IPS-NIHi7 (cell line): ENCODE data around the gene CCDC170.

Source experiments
- DNase-seq: peaks from one replicate; pipeline ENCODE4 v3.0.0; 2012; ENCODE audit warnings: mixed read lengths; ENCODE audit errors: extremely low spot score

The CCDC170 gene

GRCh38 chr6:151546941-151547659 lies 53.3 kb downstream of the CCDC170 start:
- no peak for DNase-seq

GRCh38 chr6:151548201-151548600 lies 54.4 kb downstream of the CCDC170 start:
- no peak for DNase-seq

- DNase-seq: no peak
Measured at GRCh38 chr6:151549790-151550189, 56.0 kb downstream of the CCDC170 start.

GRCh38 chr6:151550618-151551017 lies 56.8 kb downstream of the CCDC170 start:
- no peak for DNase-seq

- no peak for DNase-seq
Measured at GRCh38 chr6:151551223-151551857, 57.5 kb downstream of the CCDC170 start.

GRCh38 chr6:151553416-151554165 lies 59.8 kb downstream of the CCDC170 start:
- DNase-seq: no peak

- no peak for DNase-seq
Measured at GRCh38 chr6:151561238-151561637, 67.4 kb downstream of the CCDC170 start.

- no peak for DNase-seq
Measured at GRCh38 chr6:151564654-151565053, 70.8 kb downstream of the CCDC170 start.

- no peak for DNase-seq
Measured at GRCh38 chr6:151565940-151566339, 72.1 kb downstream of the CCDC170 start.

- DNase-seq: no peak
Measured at GRCh38 chr6:151566557-151566956, 72.7 kb downstream of the CCDC170 start.

GRCh38 chr6:151576633-151577032 lies 82.8 kb downstream of the CCDC170 start:
- DNase-seq: no peak

- no peak for DNase-seq
Measured at GRCh38 chr6:151577257-151577656, 83.4 kb downstream of the CCDC170 start.

- DNase-seq: no peak
Measured at GRCh38 chr6:151585741-151586140, 91.9 kb downstream of the CCDC170 start.

- peak; percentile 50 for DNase-seq
Measured at GRCh38 chr6:151589667-151590066, 95.8 kb downstream of the CCDC170 start.

- DNase-seq: no peak
Measured at GRCh38 chr6:151590742-151591141, 96.9 kb downstream of the CCDC170 start.

GRCh38 chr6:151592449-151593159 lies 98.8 kb downstream of the CCDC170 start:
- DNase-seq: no peak

- no peak for DNase-seq
Measured at GRCh38 chr6:151609146-151609902, 115.5 kb downstream of the CCDC170 start.

- no peak for DNase-seq
Measured at GRCh38 chr6:151610326-151610725, 116.5 kb downstream of the CCDC170 start.

GRCh38 chr6:151614630-151615029 lies 120.8 kb downstream of the CCDC170 start:
- DNase-seq: no peak

- DNase-seq: no peak
Measured at GRCh38 chr6:151616091-151616513, 122.3 kb downstream of the CCDC170 start.

- no peak for DNase-seq
Measured at GRCh38 chr6:151616600-151616999, 122.8 kb downstream of the CCDC170 start.
